Activated T-helper 1 cell treated with anti-CD3 and anti-CD28 coated beads, Interleukin-12 subunit alpha, Interleukin-12 subunit beta, Interleukin-2, Interleukin-4 antibody, amounts not matched to agents 30 ng/mL and 10 ng/mL and 1 ng/mL, durations not matched to agents 14 hours and 24 hours and 36 hours (primary cell): ENCODE results near the gene GZMM. TPM values are rescaled to one million over a fixed set of nuclear protein-coding genes. Genes with fewer than 3 reads are reported as not detected.
A peak's percentile ranks its signal among the peaks of the same experiment; 100 is the strongest.

Experiments
- DNase-seq: peaks from one replicate; pipeline ENCODE4 v3.0.0; 2021; ENCODE audit warnings: low spot score
- H3K27ac Mint-ChIP-seq: one replicate; pipeline ENCODE4 v1.8.0; 2021; ENCODE audit warnings: mild to moderate bottlenecking, mixed read lengths
- H3K27me3 Mint-ChIP-seq: one replicate; pipeline ENCODE4 v1.8.0; 2022; ENCODE audit warnings: mild to moderate bottlenecking, moderate library complexity, mixed read lengths; ENCODE audit not compliant: insufficient read depth
- H3K36me3 Mint-ChIP-seq: one replicate; pipeline ENCODE4 v1.8.0; 2021; ENCODE audit warnings: low read depth, mixed read lengths
- H3K4me1 Mint-ChIP-seq: one replicate; pipeline ENCODE4 v1.8.0; 2021; ENCODE audit warnings: low read depth, mixed read lengths
- H3K4me3 Mint-ChIP-seq: one replicate; pipeline ENCODE4 v1.8.0; 2021; ENCODE audit warnings: mild to moderate bottlenecking, moderate library complexity, mixed read lengths
- H3K9me3 Mint-ChIP-seq: one replicate; pipeline ENCODE4 v1.8.0; 2021; ENCODE audit warnings: mixed read lengths
- intact Hi-C: fragments of 100-400 bp; cut with micrococcal nuclease; formaldehyde crosslinking; loops from one replicate; pipeline ENCODE4 v1.15.1; 2024
- total RNA-seq: library from RNA; stranded (reverse); gene quantifications from 2 replicates; pipeline ENCODE4 v1.2.3, GENCODE V29; 2022

GZMM gene
- total RNA-seq, 1 donor from 2014 or later: 55.6 TPM

DNA sequence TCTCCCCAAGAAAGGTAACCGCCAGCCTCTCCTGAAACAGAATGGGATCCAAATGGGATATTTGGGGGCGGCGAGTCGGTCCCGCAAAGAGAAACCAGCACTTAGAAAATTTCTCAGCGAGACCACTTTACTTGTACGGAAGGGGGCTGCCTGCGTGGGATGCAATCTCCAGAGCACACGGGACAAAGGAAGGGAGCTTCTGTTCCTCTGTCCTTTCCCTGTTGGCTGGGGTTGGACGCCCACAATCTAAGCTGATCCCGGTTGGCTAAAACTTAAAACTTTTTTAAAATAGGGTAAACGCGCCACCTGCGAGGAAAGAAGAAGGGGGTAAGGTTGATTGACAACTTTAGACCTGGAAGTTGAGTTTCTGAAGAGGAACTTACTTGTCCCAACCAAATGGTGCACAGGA lies 27.7 kb downstream of the GZMM start:
- Mint-ChIP-seq H3K27ac (peak overlapping the region; percentile 99), H3K9me3 (no peaks in the 10 kb centered on the region), H3K36me3 (peaks cover 4% of the 10 kb centered on the region), H3K27me3 (peaks cover 6% of the 10 kb centered on the region), H3K4me3 (peak overlapping the region; percentile 88), H3K4me1 (peaks cover 25% of the 10 kb centered on the region)
- intact Hi-C loops: no loop called here
- DNase-seq: no peak

DNA sequence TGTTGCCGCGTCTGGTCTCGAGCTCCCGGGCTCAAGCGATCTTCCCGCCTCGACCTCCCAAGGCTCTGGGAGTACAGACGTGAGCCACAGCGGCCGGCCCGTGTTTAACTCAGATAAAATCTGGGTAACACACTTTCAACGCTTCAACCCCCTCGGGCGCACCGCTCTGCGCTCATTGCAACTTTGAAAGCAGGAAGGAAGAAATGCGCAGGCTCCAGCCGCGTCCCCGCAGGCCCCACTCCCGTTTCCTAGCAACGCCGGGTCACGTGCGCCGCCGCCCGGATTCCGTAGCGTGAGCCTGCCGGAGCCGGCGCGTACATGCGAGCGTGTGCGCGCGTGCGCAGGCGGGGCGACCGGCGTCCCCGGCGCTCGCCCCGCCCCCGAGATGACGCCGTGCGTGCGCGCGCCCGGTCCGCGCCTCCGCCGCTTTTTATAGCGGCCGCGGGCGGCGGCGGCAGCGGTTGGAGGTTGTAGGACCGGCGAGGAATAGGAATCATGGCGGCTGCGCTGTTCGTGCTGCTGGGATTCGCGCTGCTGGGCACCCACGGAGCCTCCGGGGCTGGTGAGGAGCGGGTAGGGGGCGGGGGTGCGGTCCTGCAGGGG lies 28.4 kb downstream of the GZMM start, which contains the start of gene BSG:
Gene BSG (plus strand): TSS at position 457 of the 603 bp plus-strand sequence. CDS start 39 bp downstream, at position 496.
- peak; percentile 99 for DNase-seq
- Mint-ChIP-seq H3K4me1 (peaks cover 25% of the 10 kb centered on the region), H3K27me3 (peaks cover 6% of the 10 kb centered on the region), H3K4me3 (peak within 1 kb of the TSS; percentile 88), H3K36me3 (peaks cover 4% of the 10 kb centered on the region), H3K27ac (peak within 1 kb of the TSS; percentile 99), H3K9me3 (no peaks in the 10 kb centered on the region)
- intact Hi-C loops: loop anchor here (1.0 to 2.0 kb wide), 7 partner anchors 39 to 225 kb away; partner anchors contain the start of genes CDC34, POLRMT, PTBP1 and TPGS1

DNA sequence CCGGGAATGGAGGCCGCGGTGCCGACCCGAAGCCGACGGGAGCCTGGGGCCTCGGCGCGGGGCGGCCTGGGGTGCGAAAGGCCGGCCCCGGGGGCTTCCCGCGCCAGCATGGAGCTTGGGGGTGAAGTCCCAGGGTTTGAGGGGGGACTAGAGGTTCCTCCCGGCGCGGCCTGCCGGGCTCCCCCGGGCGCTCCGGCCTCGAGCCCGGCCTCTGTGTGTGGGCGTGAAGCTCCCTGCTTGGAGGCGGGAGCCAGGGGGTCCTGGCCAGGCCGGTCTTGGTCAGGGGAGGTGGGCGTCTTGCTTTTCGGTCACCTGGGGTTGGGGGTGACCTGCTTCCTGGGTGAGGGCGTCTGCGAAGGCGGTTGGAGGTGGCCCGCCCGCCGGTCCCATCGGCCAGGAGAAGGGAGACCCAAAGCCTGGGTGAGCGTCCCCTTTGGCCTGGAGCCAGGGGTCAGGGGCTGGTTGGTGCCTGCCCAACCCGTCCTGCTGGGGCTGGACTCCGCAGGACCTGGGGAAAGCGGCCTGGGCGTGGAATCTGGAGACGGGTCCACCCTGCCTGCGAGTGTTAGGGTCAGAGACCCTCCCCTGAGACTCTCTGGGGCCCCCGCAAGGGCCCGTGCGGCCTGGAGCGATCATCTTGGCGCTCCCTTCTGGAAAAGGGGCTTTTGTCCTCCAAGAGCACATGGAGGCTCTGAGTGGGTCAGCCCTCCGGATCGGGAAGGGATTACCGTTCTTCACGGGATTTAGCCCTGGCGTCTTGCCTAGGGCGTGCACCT lies 29.1 kb downstream of the GZMM start:
- DNase-seq: peak; percentile 22
- H3K27ac Mint-ChIP-seq: peak overlapping the region; percentile 72
- peak overlapping the region; percentile 88 for H3K4me3 Mint-ChIP-seq
- intact Hi-C loops: loop anchor here (1.0 to 2.0 kb wide), 7 partner anchors 38 to 224 kb away; partner anchors contain the start of genes CDC34, POLRMT, PTBP1 and TPGS1
- H3K36me3 Mint-ChIP-seq: peaks cover 4% of the 10 kb centered on the region
- peaks cover 6% of the 10 kb centered on the region for H3K27me3 Mint-ChIP-seq
- H3K4me1 Mint-ChIP-seq: peaks cover 25% of the 10 kb centered on the region
- H3K9me3 Mint-ChIP-seq: no peaks in the 10 kb centered on the region

DNA sequence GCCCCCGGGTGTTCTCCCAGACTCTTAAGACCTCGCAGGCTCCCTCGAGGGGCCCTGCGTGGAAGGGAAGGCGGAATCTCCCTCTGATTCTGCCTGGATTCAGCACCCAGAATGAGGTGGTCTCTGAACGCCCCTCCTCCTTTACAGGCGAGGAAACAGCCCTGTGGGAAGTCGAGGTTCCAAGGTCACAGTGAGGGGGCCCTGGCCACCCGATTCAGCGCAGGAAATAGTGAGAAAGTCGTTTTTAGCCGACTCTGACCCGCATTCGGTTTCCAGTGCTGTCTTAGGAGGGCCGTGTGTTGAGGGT lies 29.6 kb downstream of the GZMM start:
- peak overlapping the region; percentile 88 for H3K4me3 Mint-ChIP-seq
- no peak for DNase-seq
- H3K4me1 Mint-ChIP-seq: peaks cover 25% of the 10 kb centered on the region
- peaks cover 4% of the 10 kb centered on the region for H3K36me3 Mint-ChIP-seq
- no peaks in the 10 kb centered on the region for H3K9me3 Mint-ChIP-seq
- intact Hi-C loops: loop anchor here (2.0 kb wide), 1 partner anchor 223 kb away; the partner anchor contains the start of gene PTBP1
- peaks cover 6% of the 10 kb centered on the region for H3K27me3 Mint-ChIP-seq
- peak overlapping the region; percentile 43 for H3K27ac Mint-ChIP-seq

DNA sequence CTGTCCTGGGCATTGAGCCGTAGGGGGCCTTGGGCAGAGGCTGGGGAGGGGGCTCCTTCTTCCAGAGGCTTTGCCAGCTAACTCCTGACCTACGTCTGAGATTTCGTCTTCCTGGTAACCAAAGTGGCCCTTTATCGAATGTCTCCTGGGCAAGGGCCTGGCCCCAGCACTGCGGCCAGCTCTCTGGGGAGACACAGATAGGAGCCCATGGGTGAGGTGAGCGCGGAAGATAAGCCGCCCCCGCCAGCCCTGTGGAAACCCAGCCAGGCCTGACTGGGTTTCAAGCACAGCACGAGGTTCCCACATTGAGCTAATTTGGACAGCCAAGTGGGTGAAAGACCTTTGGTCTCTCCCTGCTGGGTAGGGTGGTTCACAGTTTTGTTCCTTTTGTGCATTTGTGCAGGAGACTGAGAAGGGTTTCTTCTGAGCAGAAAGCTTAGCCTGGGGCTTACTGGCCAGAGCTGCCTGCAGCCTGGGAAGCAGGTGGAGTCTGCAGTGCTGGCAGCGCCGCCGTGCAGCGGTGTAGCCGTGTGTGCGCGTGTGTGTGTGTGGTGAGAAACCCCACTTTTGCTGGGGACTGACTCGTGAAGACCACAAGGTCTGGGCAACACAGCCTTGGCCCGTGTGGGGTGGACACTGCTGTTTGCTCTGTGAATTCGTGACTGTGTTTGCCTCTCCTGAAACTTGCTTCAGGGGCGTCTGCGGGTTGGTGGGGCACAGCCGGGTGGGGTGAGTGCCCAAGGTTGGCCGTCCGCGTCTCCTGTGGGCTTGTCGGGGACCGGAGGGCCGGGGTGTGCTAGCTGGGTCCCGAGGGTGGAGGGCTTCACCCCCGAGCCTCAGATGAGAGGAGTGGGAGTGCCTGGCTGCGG lies 31.0 kb downstream of the GZMM start:
- H3K27me3 Mint-ChIP-seq: peaks cover 4% of the 10 kb centered on the region
- peak overlapping the region; percentile 55 for H3K27ac Mint-ChIP-seq
- peak overlapping the region; percentile 51 for H3K4me3 Mint-ChIP-seq
- no peaks in the 10 kb centered on the region for H3K9me3 Mint-ChIP-seq
- H3K36me3 Mint-ChIP-seq: peaks cover 4% of the 10 kb centered on the region
- intact Hi-C loops: no loop called here
- no peak for DNase-seq
- H3K4me1 Mint-ChIP-seq: peaks cover 25% of the 10 kb centered on the region

DNA sequence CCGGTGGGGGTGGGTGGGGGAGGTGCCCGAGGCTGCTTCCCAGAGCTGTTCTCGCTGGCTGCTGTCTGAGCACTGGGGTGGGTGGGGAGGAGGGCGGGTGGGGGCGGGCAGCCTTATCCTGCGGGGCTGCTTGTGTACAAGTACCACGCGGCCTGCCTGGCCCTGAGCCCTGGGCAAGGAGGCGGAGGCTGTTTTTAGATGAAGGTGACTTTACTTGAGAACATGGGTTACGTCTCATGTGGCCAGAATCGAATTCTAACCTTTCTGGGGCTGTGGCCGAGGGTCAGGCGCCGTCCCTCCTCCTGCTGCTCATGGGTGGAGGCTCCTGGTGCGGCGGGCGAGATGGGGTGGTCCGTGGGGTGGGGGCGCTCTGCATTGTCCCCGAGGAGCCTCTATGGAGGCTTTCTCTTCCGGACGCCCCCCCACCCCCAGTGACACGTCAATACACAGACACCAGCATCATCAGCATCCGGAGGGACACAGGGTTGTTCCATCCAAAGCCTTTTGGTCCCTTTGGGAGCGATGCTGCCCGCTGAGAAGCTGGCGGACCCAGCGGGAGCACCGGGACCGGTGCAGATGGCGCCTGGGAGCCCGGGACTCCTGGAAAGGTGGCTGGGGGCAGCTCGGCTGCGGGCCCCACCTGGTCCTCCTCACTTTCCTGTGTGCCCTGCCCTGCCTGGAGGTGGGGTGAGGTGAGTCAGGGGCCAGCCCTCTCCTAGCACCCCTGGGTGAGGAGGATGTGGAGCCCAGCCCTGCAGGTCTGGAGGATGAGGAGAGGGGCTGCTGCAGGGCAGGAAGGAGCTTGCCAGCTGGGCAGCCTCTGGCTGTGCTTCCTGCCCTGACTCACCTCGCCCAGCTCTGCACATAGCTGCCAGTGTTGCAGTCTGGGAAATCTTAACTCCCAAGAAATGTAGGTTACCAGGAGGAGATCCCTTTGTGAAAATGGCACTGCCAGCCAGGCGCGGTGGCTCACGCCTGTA lies 32.0 kb downstream of the GZMM start:
- no peak for DNase-seq
- H3K27ac Mint-ChIP-seq: no peak overlapping the region
- H3K27me3 Mint-ChIP-seq: peaks cover 4% of the 10 kb centered on the region
- H3K4me1 Mint-ChIP-seq: peaks cover 24% of the 10 kb centered on the region
- no peaks in the 10 kb centered on the region for H3K9me3 Mint-ChIP-seq
- no peak overlapping the region for H3K4me3 Mint-ChIP-seq
- intact Hi-C loops: no loop called here
- H3K36me3 Mint-ChIP-seq: peaks cover 4% of the 10 kb centered on the region

DNA sequence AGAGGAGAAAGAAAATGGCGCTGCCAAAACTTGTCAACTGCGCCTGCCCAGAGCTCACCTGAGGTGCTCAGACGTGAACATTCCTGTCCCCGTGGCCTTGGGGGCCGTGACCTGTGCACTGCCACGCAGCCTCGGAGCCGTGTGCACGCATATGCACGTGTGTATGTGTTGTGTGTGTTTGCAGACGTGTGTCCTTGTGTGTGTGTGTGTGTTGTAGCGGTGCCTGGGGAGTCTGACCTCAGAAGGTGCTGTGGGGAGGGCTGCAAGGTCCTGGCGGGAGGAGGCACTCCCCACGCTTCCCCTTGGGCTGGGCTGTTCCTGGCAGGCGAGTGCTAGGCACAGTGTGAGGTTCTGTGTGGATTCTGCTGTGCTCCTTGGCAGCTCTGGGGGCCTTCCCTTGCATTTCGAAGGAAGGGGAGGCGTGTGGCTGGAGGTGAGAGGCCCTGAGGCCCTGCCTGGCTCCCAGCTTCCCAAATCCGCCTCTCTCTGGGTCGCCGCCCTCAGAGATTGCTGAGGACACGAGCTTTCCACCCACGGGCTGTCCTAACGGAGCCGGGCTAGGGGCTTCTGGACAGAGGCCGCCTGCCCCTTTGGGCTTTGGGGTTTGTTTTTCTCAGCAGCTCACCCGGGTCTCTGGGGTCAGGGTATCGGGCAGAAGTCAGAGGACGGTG lies 33.0 kb downstream of the GZMM start:
- intact Hi-C loops: no loop called here
- H3K4me3 Mint-ChIP-seq: no peak overlapping the region
- peaks cover 4% of the 10 kb centered on the region for H3K36me3 Mint-ChIP-seq
- H3K27me3 Mint-ChIP-seq: no peaks in the 10 kb centered on the region
- no peaks in the 10 kb centered on the region for H3K9me3 Mint-ChIP-seq
- DNase-seq: no peak
- peaks cover 15% of the 10 kb centered on the region for H3K4me1 Mint-ChIP-seq
- no peak overlapping the region for H3K27ac Mint-ChIP-seq

DNA sequence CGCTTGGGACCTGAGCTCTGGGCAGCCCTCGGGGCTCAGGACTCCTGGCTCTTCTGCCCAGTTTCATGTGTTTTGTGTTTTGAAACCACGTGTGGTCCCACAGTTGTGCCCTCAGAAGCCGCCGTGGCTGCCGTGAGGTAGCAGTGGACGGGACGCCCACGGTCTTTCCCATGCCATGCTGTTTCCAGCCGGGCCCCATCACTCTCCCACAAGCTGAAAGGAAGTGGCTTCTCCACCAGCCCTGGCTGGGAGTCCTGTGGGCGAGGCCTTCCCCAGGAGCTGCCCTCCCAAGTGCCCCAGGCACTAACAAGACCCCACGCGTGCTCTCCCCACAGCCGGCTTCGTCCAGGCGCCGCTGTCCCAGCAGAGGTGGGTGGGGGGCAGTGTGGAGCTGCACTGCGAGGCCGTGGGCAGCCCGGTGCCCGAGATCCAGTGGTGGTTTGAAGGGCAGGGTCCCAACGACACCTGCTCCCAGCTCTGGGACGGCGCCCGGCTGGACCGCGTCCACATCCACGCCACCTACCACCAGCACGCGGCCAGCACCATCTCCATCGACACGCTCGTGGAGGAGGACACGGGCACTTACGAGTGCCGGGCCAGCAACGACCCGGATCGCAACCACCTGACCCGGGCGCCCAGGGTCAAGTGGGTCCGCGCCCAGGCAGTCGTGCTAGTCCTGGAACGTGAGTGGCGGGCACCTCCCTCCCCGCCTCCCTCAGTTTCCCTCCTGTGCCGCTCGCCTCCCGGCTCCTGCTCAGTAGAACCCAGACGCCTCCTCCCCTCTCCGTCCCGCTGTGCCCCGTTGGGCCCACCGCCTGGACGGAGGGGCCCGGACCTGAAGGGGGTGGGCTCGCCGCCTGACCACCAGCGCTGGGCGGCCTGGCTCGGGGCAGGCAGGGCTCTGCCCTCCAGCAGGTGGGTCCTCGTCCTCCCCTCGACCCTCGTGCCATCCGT lies 33.9 kb downstream of the GZMM start:
- Mint-ChIP-seq H3K27me3 (no peaks in the 10 kb centered on the region), H3K4me3 (no peak overlapping the region), H3K36me3 (peaks cover 4% of the 10 kb centered on the region), H3K9me3 (no peaks in the 10 kb centered on the region), H3K4me1 (peaks cover 11% of the 10 kb centered on the region), H3K27ac (no peak overlapping the region)
- intact Hi-C loops: no loop called here
- DNase-seq: no peak

DNA sequence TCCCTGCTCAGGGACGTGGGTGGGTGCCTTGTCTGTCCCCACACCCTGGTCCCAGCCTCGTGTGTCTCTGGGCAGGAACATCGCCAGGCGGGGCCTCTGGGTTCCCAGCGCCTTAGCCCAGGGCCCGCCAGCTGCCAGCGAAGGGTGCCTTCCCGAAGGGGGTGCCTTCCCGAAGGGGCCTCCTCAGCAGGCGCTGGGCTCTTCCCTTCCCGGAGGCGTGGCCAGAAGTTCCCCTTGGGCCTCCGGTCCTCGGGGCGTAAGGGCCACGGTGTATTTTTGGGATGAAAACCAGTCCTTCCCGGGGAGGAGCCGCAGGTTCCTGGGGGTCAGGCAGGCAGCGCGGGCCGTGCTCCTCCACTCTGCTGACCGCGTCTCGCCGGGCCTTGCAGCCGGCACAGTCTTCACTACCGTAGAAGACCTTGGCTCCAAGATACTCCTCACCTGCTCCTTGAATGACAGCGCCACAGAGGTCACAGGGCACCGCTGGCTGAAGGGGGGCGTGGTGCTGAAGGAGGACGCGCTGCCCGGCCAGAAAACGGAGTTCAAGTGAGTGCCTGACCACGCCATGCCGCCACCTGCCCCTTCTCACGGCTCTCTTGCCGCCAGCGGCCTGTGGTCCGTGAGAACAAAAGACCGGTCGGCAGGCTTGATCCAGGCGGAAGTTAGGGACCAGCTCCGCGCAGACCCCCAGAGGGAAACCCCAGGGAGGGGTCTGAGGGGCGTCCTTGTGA lies 35.4 kb downstream of the GZMM start:
- H3K36me3 Mint-ChIP-seq: peaks cover 4% of the 10 kb centered on the region
- peaks cover 6% of the 10 kb centered on the region for H3K4me1 Mint-ChIP-seq

DNA sequence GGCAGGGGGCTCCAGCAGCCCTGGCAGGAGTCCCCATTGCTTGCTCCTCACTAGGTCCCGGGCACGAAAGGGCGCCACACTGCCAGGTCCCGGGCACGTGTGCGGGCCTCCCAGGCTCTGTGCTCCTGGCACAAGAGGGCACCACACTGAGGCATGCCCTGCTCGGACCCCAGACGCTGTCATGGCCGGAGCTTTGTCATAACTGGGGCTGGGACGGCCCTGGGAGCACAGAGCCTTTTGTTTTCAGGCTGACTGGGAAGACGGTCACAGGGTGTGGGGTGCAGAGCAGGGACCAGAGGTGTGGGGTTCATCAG lies 35.9 kb downstream of the GZMM start:
- peaks cover 4% of the 10 kb centered on the region for H3K4me1 Mint-ChIP-seq
- H3K36me3 Mint-ChIP-seq: peaks cover 4% of the 10 kb centered on the region
- no peak overlapping the region for H3K27ac Mint-ChIP-seq
- H3K9me3 Mint-ChIP-seq: no peaks in the 10 kb centered on the region
- DNase-seq: no peak
- no peaks in the 10 kb centered on the region for H3K27me3 Mint-ChIP-seq
- intact Hi-C loops: no loop called here
- no peak overlapping the region for H3K4me3 Mint-ChIP-seq

More for the DNA sequence above, 35.4 kb downstream of the GZMM start:
- no peaks in the 10 kb centered on the region for H3K9me3 Mint-ChIP-seq
- H3K27me3 Mint-ChIP-seq: no peaks in the 10 kb centered on the region
- DNase-seq: no peak
- intact Hi-C loops: no loop called here
- H3K4me3 Mint-ChIP-seq: no peak overlapping the region
- no peak overlapping the region for H3K27ac Mint-ChIP-seq
